Measurements from ENCODE around the gene GTF2H4. TPM values are rescaled to one million over a fixed set of nuclear protein-coding genes. Genes with fewer than 3 reads are reported as not detected.

The GTF2H4 gene
- total and polyA plus RNA-seq, 9 donors = 5.6 to 43.9 (median 25.0) TPM

DNA sequence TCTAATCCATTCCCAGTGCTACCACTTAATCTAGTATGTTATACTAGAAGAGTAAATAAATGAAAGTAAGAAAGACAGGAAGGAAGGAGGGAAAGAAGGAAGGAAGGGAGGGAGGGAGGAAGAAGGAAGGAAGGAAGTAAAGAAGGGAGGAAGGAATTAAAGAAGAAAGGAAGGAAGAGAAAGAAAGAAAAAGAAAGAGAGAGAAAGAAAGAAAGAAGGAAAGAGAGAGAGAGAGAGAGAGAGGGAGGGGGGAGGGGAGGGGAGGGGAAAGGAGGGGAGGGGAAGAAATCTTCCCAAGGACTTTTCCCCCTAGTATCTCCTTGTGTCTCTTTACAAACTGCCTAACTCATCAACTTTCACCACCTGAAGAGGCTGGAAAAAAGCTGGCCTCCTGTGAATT lies 54.7 kb downstream of the GTF2H4 start:
- intact Hi-C loops (cut with DNase I) = no loop called here
- Histone ChIP-seq H3K27ac (no peak overlapping the region), H3K4me1 (ENCODE audit: insufficient read depth) (no peaks in the 10 kb centered on the region), H3K4me3 (no peak overlapping the region), H3K27me3 (no peaks in the 10 kb centered on the region), H3K36me3 (no peaks in the 10 kb centered on the region), H3K9me3 (no peaks in the 10 kb centered on the region)
- no peak for DNase-seq
- TF ChIP-seq EP300 (IDR thresholded peaks at IDR 0.05) (no peak), POLR2A (IDR thresholded peaks at IDR 0.05) (no peak)
- TF ChIP-seq, protein P1, sequence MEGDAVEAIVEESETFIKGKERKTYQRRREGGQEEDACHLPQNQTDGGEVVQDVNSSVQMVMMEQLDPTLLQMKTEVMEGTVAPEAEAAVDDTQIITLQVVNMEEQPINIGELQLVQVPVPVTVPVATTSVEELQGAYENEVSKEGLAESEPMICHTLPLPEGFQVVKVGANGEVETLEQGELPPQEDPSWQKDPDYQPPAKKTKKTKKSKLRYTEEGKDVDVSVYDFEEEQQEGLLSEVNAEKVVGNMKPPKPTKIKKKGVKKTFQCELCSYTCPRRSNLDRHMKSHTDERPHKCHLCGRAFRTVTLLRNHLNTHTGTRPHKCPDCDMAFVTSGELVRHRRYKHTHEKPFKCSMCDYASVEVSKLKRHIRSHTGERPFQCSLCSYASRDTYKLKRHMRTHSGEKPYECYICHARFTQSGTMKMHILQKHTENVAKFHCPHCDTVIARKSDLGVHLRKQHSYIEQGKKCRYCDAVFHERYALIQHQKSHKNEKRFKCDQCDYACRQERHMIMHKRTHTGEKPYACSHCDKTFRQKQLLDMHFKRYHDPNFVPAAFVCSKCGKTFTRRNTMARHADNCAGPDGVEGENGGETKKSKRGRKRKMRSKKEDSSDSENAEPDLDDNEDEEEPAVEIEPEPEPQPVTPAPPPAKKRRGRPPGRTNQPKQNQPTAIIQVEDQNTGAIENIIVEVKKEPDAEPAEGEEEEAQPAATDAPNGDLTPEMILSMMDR (IDR thresholded peaks at IDR 0.05) = no peak

DNA sequence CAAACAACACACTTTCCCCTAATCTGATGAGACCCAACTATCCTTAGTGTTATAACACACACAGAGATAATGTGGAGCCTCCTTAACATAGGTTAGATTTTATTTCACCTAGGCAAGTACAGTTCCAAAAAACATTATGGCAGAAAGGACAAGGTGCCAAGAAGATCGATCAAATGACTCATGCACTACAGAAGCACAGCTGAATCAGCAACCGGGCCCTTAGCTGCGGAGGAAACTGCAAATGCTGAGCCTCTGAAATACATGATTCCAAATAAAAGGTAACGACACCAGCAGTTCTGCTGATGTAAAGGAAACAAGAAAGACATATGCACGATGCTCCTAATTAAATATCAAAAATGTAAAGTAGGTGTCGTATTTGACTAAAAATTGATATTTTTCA lies 55.6 kb downstream of the GTF2H4 start:
- Histone ChIP-seq H3K36me3 (no peaks in the 10 kb centered on the region), H3K27me3 (no peaks in the 10 kb centered on the region), H3K9me3 (no peaks in the 10 kb centered on the region), H3K27ac (no peak overlapping the region), H3K4me1 (ENCODE audit: insufficient read depth) (no peaks in the 10 kb centered on the region), H3K4me3 (no peak overlapping the region)
- intact Hi-C loops (cut with DNase I) = no loop called here
- WGBS, 3 donors = 68 to 72% (median 71%) methylated on average over 6 of the region's 6 CpGs
- DNase-seq = no peak
- TF ChIP-seq EP300 (IDR thresholded peaks at IDR 0.05) (no peak), POLR2A (IDR thresholded peaks at IDR 0.05) (no peak)
- TF ChIP-seq, protein P1 (IDR thresholded peaks at IDR 0.05) = no peak

Small RNA genes lying within 50 kb of the gene (microRNA-seq; reads per million reads assigned to microRNA genes)
- gene MIR4640 = 0 to 0.38 (median 0.32) reads per million in 3 donors

Small RNA genes lying within 50 kb of the gene (small RNA-seq; reads per million reads assigned to genes)
- not detected for gene RF00019

Other genes with a start within 250 kb of the GTF2H4 start
- gene DHX16, start 235.2 kb upstream of the GTF2H4 start, total RNA-seq = 10 to 100 TPM; 18.0 to 27.4 (median 22.5) TPM
- gene DHX16, start 235.2 kb upstream of the GTF2H4 start, polyA plus RNA-seq = 10 to 100 TPM; 19.3 to 27.4 TPM
- 10 to 100 TPM; 14.7 to 86.4 (median 56.0) TPM for gene PPP1R18, start 221.6 kb upstream of the GTF2H4 start, total RNA-seq
- gene PPP1R18, start 221.6 kb upstream of the GTF2H4 start, polyA plus RNA-seq = 10 to 100 TPM; 51.0 to 95.9 TPM
- gene NRM, start 217.2 kb upstream of the GTF2H4 start, total RNA-seq = 10 to 100 TPM in 5 of 7 donors, 1 to 10 TPM in 2; 3.4 to 23.2 (median 15.3) TPM
- 10 to 100 TPM; 15.3 to 15.4 TPM for gene NRM, start 217.2 kb upstream of the GTF2H4 start, polyA plus RNA-seq
- gene MDC1, start 190.9 kb upstream of the GTF2H4 start, total RNA-seq = 10 to 100 TPM; 13.1 to 62.5 (median 43.9) TPM
- gene MDC1, start 190.9 kb upstream of the GTF2H4 start, polyA plus RNA-seq = 10 to 100 TPM; 20.1 to 39.0 TPM
- 100 to 1,000 TPM; 242 to 697 (median 630) TPM for gene TUBB, start 187.9 kb upstream of the GTF2H4 start, total RNA-seq
- 100 to 1,000 TPM; 370 to 772 TPM for gene TUBB, start 187.9 kb upstream of the GTF2H4 start, polyA plus RNA-seq
- gene FLOT1, start 165.5 kb upstream of the GTF2H4 start, total RNA-seq = 100 to 1,000 TPM in 6 of 7 donors, 10 to 100 TPM in 1; 64.1 to 154 (median 116) TPM
- 100 to 1,000 TPM; 124 to 180 TPM for gene FLOT1, start 165.5 kb upstream of the GTF2H4 start, polyA plus RNA-seq
- gene IER3, start 163.7 kb upstream of the GTF2H4 start, total RNA-seq = 100 to 1,000 TPM in 1 of 7 donors, 10 to 100 TPM in 5, 1 to 10 TPM in 1; 9.7 to 221 (median 20.6) TPM
- gene IER3, start 163.7 kb upstream of the GTF2H4 start, polyA plus RNA-seq = 10 to 100 TPM; 16.1 to 30.6 TPM
- gene DDR1, start 23.7 kb upstream of the GTF2H4 start, total RNA-seq = 100 to 1,000 TPM in 2 of 7 donors, 10 to 100 TPM in 5; 20.1 to 116 (median 83.7) TPM
- gene DDR1, start 23.7 kb upstream of the GTF2H4 start, polyA plus RNA-seq = 10 to 100 TPM; 21.7 to 35.4 TPM
- gene VARS2, start 6.0 kb downstream of the GTF2H4 start, total RNA-seq = 10 to 100 TPM in 6 of 7 donors, 1 to 10 TPM in 1; 6.7 to 32.3 (median 19.8) TPM
- 10 to 100 TPM; 17.0 to 23.4 TPM for gene VARS2, start 6.0 kb downstream of the GTF2H4 start, polyA plus RNA-seq
- 1 to 10 TPM in 1 of 7 donors, under 1 TPM in 2, not detected in 4; 0.80 to 3.1 (median 0.82) TPM for gene SFTA2, start 24.0 kb downstream of the GTF2H4 start, total RNA-seq
- not detected for gene SFTA2, start 24.0 kb downstream of the GTF2H4 start, polyA plus RNA-seq
- under 1 TPM in 1 of 7 donors, not detected in 6; under 0.01 TPM for gene MUCL3, start 32.8 kb downstream of the GTF2H4 start, total RNA-seq
- not detected for gene MUCL3, start 32.8 kb downstream of the GTF2H4 start, polyA plus RNA-seq
- gene MUC21, start 75.5 kb downstream of the GTF2H4 start, total RNA-seq = not detected
- gene MUC21, start 75.5 kb downstream of the GTF2H4 start, polyA plus RNA-seq = not detected
- gene MUC22, start 102.3 kb downstream of the GTF2H4 start, total RNA-seq = not detected
- not detected for gene MUC22, start 102.3 kb downstream of the GTF2H4 start, polyA plus RNA-seq
- gene C6orf15, start 204.4 kb downstream of the GTF2H4 start, total RNA-seq = not detected
- gene C6orf15, start 204.4 kb downstream of the GTF2H4 start, polyA plus RNA-seq = not detected
- 1 to 10 TPM in 5 of 7 donors, under 1 TPM in 2; 0.45 to 7.7 (median 2.2) TPM for gene PSORS1C1, start 206.6 kb downstream of the GTF2H4 start, total RNA-seq
- 1 to 10 TPM; 3.8 to 7.8 TPM for gene PSORS1C1, start 206.6 kb downstream of the GTF2H4 start, polyA plus RNA-seq
- under 1 TPM in 1 of 7 donors, not detected in 6; 0.34 TPM for gene CDSN, start 212.2 kb downstream of the GTF2H4 start, total RNA-seq
- under 1 TPM in 1 of 2 donors, not detected in 1; 0.05 TPM for gene CDSN, start 212.2 kb downstream of the GTF2H4 start, polyA plus RNA-seq
- gene PSORS1C2, start 230.9 kb downstream of the GTF2H4 start, total RNA-seq = not detected
- not detected for gene PSORS1C2, start 230.9 kb downstream of the GTF2H4 start, polyA plus RNA-seq
- 10 to 100 TPM; 11.2 to 31.5 (median 25.6) TPM for gene CCHCR1, start 249.6 kb downstream of the GTF2H4 start, total RNA-seq
- 10 to 100 TPM; 11.9 to 21.2 TPM for gene CCHCR1, start 249.6 kb downstream of the GTF2H4 start, polyA plus RNA-seq

Data from ovary (tissue), 9 donors.